Fibroblast of the conjunctiva (primary cell): ENCODE data around the gene PLIN1.
"Not testable (repeated sequence)": the region's sequence is repeated elsewhere in the genome, so short reads cannot be mapped to it uniquely, and the experiment has no call there.

ENCODE experiments used
- DNase-seq: peaks from one replicate; pipeline ENCODE4 v3.0.0-alpha.2; 2010; ENCODE audit warnings: low read depth

PLIN1 gene, protein sequence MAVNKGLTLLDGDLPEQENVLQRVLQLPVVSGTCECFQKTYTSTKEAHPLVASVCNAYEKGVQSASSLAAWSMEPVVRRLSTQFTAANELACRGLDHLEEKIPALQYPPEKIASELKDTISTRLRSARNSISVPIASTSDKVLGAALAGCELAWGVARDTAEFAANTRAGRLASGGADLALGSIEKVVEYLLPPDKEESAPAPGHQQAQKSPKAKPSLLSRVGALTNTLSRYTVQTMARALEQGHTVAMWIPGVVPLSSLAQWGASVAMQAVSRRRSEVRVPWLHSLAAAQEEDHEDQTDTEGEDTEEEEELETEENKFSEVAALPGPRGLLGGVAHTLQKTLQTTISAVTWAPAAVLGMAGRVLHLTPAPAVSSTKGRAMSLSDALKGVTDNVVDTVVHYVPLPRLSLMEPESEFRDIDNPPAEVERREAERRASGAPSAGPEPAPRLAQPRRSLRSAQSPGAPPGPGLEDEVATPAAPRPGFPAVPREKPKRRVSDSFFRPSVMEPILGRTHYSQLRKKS

DNA sequence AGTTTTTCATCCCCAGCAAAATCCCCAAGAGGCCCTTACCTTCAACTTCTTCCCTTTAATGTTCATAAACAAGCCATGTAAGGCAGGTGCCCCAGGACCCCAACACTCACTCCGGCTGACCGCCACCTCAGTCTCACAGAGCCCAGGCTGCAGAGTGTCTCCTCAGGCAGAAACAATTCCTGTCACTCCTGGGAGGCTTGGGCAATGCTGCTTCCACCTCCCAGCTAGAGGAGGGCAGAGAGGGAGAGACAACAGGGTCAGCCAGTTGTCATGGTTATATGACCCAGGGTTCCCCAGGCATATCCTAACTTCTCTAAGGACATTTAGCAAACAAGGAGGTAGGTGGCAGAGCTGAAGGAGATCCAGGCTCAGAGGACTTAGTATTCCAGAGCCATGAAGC lies at the start of gene PLIN1:
TSS of gene PLIN1 (minus strand) at position 156 of the 400 bp plus-strand sequence. CDS start 1,878 bp downstream, outside the sequence.
- no peak for DNase-seq

DNA sequence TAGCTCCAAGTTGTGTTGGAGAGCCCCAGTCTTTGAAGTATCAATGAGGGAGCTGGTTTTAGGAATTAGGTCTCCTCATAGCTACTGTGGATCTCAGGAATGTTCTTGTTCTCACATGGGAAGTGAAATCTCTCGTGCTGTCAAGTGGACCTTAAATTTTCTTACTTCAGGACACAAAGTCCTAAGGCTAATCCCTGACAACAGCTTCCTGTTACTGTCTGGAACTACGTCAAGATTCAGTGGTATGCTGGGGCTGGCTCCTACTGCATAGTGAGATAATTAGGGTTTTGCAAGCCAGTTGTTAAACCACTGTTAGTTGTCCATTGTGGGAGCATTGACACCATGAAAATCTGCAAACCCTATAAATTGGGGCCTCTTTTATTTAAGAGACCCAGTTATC lies 49.1 kb upstream of the PLIN1 start:
- peak; percentile 34 for DNase-seq

GRCh38 chr15:89725064-89725463 lies 45.9 kb upstream of the PLIN1 start:
- DNase-seq: no peak

GRCh38 chr15:89724621-89725020 lies 45.5 kb upstream of the PLIN1 start:
- DNase-seq: no peak

- no peak for DNase-seq
Measured at GRCh38 chr15:89723031-89723430, 43.9 kb upstream of the PLIN1 start.

DNA sequence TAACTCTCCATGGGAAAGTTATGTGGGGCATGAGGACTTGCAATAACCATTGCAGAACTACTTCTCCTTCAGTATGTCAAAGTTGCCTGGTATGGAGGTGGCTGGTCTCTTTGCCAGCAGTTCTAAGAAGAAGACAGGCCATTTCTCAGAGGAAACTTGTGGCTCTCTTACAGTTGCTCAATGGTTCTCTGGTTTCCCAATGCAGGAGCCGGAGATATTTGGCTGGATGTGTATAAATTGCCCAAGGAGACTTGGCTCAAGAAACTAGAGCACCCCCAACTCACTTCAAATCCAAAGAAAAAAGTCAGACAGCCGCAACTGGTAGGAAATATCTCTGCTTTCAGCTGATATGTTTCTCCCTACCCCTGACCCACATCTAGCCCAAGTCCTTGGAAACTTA lies 35.6 kb upstream of the PLIN1 start:
- DNase-seq: no peak

- no peak for DNase-seq
Measured at GRCh38 chr15:89707577-89707976, 28.4 kb upstream of the PLIN1 start.

GRCh38 chr15:89704411-89704810 lies 25.2 kb upstream of the PLIN1 start:
- no peak for DNase-seq

DNA sequence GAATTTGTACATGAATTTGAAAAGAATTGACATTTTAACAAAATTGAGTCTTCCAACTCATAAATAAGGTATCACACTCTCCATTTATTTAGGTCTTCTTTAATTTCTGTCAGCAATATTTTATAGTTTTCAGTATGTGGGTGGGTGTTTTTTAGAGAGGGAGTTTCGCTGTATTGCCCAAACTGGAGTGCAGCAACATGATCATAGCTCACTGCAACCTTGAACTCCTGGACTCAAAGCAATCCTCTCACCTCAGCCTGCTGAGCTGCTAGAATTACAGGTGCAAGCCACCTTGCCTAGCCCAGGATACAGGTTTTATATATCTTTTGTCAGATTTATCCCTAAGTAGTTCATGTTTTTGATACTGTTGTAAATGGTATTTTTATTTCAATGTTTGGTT lies 16.0 kb upstream of the PLIN1 start:
- no peak for DNase-seq

- DNase-seq: no peak
Measured at GRCh38 chr15:89693696-89694095, 14.5 kb upstream of the PLIN1 start.

GRCh38 chr15:89693091-89693490 lies 13.9 kb upstream of the PLIN1 start:
- no peak for DNase-seq

DNA sequence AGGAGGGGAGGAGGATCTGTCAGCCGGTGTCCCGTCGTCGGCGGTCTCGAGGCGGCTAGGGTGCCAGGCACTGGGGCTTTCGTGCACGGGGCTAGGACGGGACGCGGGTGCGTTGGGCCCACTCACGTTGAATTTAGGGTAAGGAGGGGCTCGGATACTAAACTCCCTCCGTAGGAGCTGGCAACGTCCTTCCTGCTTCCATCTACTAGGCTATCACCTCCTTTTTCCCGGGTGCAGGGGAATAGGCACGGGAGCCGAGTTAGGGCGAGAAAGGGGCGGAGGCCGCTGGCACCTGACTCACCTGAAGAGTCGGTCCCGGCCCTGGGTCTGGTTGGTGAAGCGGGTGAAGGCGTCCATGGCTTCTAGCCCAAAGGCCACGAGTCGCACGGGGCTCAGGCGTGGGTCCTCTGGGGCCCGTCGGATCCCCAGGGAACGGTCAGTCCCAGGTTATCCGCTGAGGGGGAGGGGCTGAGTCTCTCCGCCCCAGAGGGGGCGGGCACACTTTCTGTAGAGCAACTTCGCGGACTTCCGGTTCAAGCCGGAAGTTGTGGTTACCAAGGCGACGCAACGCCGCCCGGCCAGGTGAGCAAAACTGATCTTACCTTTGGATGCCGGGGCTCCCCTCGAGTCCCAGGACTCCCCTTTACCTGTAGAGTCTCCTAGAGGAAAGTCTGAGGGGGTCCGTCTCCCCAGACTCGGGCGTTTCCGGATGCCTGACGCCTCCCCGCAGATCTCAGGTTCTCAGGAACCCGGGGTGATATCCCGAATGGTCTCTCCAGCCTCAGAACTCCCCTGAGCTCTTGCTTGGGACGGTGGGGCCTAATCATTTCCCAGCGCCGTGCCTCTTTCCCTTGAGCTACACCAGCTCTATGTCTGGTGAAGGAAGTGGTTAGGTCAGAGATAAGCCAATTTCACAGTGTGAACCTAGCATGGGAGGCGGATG lies 11.4 kb upstream of the PLIN1 start, which contains the start of the genes PEX11A and WDR93:
TSS of gene PEX11A (minus strand) at position 479 of the 943 bp plus-strand sequence. CDS start at position 357, 122 bp downstream.
TSS of gene WDR93 (plus strand) at position 536 of the 943 bp plus-strand sequence. CDS start 10,936 bp downstream, outside the sequence.
- no peak for DNase-seq

DNA sequence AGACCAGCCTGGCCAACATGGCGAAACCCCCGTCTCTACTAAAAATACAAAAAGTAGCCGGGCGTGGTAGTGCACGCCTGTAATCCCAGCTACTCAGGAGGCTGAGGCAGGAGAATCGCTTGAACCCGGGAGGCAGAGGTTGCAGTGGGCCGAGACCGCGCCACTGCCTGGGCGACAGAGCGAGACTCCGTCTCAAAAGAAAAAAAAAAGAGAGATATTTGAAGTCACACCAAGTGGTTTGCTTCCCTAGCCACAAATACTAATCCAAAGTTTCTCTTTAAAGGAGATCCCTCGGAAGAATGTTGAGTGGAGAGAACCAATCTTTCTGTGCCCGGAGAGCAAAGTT lies 10.7 kb upstream of the PLIN1 start:
- DNase-seq: not testable (repeated sequence)

DNA sequence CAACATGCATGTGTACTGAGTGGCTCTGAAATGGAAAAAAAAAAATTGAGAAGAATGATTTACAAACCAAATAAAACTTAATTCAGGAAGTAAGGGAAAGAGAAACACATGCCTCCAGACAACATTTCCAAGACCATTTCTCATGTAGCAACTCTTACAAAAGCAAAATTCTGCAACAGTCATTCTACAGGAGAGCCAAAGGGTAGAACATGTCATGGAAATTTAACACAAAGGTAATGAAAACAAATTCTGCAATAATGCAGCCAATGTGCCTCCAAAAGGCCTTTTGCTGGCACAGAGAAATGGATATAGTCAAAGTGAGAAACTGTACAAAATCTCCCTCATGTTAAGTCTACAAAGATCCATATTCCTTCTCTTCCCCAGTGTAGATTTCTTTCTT lies 7.4 kb upstream of the PLIN1 start:
- DNase-seq: no peak

GRCh38 chr15:89685995-89686394 lies 6.8 kb upstream of the PLIN1 start:
- DNase-seq: no peak

DNA sequence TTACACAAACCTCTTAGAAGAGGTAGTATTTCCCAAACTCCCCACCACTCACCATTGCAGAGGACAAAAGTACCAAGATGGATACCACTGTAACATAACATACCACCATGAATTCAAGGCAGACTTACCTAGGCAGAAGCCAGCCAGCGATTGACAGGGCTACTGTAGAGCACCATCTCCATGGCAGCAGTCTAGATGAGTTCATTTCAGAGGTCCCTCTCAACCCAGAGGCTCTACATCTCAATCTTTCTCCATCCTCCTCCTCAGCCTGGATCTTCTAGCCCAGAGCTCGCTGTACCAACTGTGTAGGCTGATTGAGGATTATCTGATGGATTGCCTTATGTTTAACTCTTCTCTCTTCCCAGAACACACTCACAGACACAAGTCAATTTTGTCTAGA lies 2.0 kb upstream of the PLIN1 start:
- DNase-seq: no peak

DNA sequence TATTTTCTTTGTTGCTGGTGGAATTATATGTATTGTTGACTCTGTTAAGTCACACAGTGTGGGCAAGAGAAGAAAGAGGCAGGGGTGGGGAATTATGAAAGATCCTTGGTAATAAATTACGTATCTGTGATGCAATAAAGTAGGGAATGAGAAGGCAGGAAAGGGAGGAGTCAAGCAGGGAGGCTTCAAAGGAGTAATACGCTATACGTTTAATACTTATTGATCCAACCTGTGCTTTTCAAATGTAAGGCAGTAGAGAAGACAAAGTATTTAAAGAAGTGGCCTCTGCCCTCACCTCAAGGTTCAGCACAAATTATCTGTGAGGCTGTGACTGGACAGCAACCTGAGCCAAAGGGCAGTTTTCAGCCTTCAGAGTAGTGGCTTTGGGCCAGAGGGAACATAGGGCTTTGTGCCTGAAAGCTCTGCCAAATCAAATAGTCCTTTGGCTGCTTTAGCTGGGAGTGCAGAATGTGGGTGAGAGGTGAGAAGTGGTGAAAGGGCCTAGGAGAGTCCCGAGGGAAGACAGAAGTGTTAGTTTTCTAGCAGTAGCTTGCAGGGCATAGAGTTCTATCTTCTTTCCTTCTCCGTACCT lies 1.2 kb upstream of the PLIN1 start:
- DNase-seq: peak; percentile 89

- DNase-seq: no peak
Measured at GRCh38 chr15:89677381-89677780, 1.8 kb downstream of the PLIN1 start.

- no peak for DNase-seq
Measured at GRCh38 chr15:89675606-89676005, 3.6 kb downstream of the PLIN1 start.

DNA sequence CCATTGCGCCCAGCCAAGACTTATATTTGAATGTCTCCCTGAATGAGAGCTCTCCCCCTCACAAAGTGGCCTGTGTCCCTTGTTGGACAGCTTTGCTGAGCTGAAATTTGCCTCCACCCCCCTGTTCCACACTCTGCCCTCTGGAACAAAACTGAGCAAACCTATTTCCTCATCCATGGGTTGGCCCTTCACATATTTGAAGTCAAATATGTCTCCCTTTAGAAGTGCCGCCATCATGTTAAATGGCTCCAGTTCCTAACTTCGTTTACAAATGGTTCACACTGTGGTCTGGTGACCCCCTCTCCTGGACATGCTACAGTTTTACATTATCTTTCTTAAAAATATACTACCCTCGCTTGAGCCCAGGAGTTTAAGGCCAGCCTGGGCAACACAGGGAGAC lies 4.6 kb downstream of the PLIN1 start:
- DNase-seq: no peak

- no peak for DNase-seq
Measured at GRCh38 chr15:89673165-89673512, 6.0 kb downstream of the PLIN1 start.
